Measurements from ENCODE around the gene KCNRG.
"Not testable (repeated sequence)": the region's sequence is repeated elsewhere in the genome, so short reads cannot be mapped to it uniquely, and the experiment has no call there.

KCNRG gene, protein sequence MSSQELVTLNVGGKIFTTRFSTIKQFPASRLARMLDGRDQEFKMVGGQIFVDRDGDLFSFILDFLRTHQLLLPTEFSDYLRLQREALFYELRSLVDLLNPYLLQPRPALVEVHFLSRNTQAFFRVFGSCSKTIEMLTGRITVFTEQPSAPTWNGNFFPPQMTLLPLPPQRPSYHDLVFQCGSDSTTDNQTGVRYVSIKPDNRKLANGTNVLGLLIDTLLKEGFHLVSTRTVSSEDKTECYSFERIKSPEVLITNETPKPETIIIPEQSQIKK

GRCh38 chr13:50015258-50015657 is at the start of gene KCNRG:
KCNRG (plus strand) TSS chr13:50015444; CDS start chr13:50015494, 50 bp downstream.
- no peak for DNase-seq

- no peak for DNase-seq
These were observed 47.8 kb upstream of the KCNRG start for GRCh38 chr13:49967456-49967855.

GRCh38 chr13:49972709-49973108 is 42.5 kb upstream of the KCNRG start:
- no peak for DNase-seq

DNA sequence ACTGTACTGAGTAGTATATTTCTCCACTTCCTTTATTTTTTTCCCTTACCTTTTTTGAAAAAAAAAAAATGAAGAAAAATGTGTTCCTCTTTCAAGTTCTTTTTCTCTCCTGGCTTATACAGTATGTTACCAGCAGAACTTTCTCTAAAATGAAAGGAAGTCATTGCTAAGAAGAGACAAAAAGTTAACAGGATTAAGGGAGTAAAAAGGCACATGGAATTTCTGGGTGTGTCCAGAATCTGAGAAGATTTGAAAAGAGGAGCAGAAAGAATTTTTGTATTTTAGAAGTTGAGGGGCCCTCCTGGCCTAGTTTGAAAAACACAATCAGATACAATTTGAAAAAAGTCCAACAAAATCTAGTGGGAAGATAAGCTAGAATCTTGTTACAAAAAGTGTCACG is 39.4 kb upstream of the KCNRG start:
- no peak for DNase-seq

DNA sequence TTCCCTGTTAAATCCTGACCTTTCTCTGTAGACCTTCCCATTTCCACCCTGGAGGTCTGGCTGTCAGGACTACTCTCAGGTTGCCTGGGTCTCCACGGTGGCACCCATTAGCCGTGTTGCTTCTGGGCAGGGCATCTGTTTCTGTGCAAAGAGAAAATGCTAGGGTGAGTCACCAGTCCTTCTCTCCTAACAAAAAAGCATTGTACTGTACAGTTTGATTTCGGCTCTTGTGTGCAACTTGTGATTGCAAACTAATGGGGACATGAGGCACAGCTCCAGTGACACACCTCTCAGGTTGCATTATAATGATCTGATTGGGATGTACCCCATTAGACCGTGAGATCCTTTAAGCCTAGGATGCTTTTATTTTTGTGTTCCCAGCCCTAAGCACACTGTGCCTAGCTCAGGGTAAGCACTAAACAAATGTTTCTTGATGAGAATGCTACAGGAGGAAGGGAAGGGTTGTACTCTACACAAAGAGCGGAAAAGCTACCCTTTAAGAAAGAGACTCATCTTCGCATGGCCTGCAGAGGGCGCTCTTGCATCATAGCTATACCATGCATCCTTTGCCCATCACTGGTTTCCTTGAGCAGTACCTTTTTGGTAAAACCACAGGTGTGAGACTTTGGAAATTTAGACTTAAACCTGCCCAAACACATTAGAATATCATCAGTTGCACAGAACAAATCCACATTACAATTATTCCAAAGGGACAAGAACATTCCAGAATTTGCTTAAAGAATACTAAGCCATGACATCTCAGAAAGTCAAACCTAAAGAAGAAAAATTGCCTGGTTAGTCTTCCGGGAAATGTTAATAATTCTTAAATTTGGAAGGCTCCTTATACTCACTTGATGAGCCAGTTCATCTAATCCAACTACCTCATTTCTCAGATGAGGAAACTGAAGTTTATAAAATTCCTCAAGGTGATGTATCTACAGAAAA is 38.7 kb upstream of the KCNRG start:
- DNase-seq, result peak; percentile 66

GRCh38 chr13:49977992-49978391 is 37.3 kb upstream of the KCNRG start:
- DNase-seq, result no peak

GRCh38 chr13:49980266-49980665 is 35.0 kb upstream of the KCNRG start:
- no peak for DNase-seq

- DNase-seq, result no peak
These were observed 30.1 kb upstream of the KCNRG start for GRCh38 chr13:49985129-49985528.

DNA sequence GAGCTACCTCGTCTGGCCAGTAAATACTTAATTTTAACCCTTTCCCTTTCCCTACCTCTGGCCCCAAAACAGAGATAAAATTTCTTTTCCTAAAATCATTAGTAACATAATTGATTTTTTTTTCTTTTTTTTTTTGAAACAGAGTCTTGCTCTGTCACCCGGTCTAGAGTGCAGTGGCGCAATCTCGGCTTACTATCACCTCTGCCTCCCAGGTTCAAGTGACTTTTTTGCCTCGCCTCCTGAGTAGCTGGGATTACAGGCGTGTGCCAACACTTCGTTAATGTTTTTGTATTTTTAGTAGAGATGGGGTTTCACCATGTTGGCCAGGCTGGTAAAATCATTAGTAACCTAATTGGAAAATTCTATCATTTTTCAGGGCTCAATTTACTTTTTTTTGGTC is 28.8 kb upstream of the KCNRG start:
- DNase-seq, result no peak

- DNase-seq, result not testable (repeated sequence)
These were observed 24.6 kb upstream of the KCNRG start for GRCh38 chr13:49990612-49991011.

GRCh38 chr13:49993111-49993510 is 22.1 kb upstream of the KCNRG start:
- DNase-seq, result no peak

GRCh38 chr13:49993666-49994065 is 21.6 kb upstream of the KCNRG start:
- no peak for DNase-seq

DNA sequence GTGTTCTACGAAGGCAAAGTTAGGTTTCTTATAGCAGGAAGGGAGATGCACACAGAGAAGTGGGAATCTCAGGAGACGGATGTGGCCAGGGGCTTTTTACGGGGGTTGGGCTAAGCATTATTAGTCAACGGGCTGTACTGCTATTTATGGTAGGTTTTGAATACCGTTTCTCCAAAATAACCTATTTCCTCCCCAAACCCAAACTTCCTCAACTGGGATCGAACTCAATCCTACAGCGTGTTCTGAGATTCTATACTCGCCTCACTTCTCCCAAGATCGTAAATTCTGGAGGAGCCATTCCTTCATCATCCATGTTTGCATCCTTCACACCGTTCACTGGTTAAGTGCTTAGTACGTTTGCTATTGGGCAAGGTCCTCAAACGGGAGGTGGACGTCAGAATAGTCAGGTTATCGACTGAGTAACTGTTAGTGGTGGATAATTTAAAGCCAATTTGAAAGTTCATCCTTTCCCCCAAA is 19.6 kb upstream of the KCNRG start:
- DNase-seq, result no peak

DNA sequence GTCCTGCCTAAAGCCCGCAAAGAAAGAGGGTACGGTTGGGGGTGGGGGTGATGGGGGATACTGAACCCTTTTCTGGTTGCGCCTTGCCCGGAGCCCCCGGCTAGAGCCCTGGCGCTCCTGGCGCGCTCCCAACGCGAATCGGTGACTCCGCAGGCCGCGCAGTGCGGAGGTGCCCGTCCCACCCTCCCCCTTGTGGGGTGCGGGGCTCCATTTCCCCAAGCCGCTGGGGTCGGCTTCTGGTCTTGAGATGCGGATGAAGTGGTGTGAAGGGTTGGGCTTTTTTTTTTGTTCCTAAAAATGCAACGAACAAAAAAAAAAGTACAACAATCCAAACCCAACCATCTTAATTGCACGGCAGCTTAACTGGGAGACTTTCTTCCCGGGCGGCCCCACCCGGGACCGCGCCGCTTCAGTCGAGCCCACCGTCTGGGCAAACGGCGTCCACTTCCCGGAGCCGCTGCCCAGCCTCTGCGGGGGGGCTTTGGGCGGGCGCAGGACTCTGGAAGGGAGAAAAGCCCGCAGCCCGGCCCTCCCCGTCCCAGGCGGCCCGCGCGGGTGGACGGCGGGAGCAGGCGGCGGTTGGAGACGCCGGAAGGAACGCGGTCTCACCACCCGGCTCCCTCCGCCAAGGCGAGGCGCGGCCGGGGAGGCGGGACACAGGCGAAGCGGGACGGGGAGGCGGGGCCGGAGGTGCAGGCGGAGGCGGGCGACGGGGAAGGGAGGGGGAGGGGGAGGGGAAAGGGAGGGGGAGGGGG is 18.9 kb upstream of the KCNRG start:
- peak; percentile 67 for DNase-seq

GRCh38 chr13:49996951-49997895 is 18.0 kb upstream of the KCNRG start, which contains the start of gene TRIM13:
TRIM13 (plus strand) TSS chr13:49997042; CDS start chr13:50011941, 14,899 bp downstream.
- peak; percentile 67 for DNase-seq

GRCh38 chr13:49997955-49998354 is 17.3 kb upstream of the KCNRG start:
- peak; percentile 7 for DNase-seq

- DNase-seq, result no peak
These were observed 16.3 kb upstream of the KCNRG start for GRCh38 chr13:49998714-49999624.

DNA sequence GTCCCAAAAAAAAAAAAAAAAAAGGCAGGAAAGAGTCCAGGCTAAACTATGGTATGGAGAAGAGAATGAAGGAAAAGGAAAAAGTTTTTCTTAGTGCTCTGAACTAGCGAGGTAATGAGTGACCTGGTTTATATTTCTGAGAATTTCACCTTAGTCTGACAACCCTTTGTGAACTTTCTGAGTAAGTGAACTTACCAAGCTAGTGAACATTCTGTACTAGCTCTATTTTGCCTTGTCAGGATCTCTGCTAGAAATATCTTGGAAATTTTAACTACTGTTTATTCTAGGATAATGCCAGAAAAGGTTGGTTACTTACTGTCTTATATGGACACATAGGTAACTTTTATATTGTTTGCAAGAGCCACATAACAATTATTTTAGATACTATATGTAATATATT is 14.0 kb upstream of the KCNRG start:
- DNase-seq, result no peak

DNA sequence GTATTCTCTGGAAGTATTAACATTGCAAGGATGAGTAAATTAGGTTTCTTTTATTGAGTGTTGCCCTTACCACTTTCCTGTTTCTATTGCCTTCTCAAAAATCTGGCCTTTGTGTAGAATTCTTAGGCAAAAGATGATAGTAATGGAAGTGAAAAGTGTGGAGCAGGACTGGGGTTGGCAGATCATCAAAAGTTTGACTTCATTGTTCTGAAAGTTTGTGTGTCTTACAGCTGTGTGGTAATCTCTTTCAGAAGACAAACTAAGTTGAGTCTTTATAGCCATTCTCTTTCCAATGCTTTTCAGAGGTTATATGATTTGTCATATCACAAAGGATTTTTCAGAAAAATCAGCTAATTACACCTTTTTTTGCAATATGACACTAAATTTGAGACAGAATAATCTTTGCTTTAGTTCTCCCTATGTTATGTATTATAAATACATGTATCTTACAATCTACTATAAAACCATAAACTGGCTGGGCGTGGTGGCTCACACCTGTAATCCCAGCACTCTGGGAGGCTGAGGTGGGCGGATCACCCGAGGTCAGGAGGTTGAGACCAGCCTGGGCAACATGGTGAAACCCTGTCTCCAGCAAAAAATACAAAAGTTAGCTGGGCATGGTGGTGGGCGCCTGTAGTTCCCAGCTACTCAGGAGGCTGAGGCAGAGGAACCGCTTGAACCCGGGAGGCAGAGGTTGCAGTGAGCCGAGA is 8.7 kb upstream of the KCNRG start:
- DNase-seq, result no peak

DNA sequence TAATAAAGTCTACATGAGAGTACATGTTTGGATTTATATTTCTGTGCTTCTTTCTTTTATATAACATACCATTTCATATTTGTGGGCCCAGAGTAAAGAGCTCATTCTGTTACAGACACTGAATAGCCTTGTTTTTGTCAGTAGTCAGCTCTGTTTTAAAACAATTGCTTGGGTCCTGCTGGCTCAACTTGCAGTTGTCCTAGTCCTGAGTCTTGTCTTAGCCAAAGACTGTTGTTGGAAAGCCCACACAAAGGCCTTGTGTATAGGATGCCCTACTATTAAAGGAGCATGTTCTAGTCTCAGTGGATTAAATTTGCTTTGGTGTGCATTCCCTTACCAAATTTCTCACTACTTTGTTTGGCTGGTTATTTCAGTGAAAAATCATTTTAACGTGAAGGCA is 3.8 kb upstream of the KCNRG start:
- no peak for DNase-seq
